ENCODE results near the gene CALD1. TPM values are rescaled to one million over a fixed set of nuclear protein-coding genes. Genes with fewer than 3 reads are reported as not detected.

CALD1 gene
- total and polyA plus RNA-seq, 2 experiments from 2014 or later = 22.6 to 135 TPM

DNA sequence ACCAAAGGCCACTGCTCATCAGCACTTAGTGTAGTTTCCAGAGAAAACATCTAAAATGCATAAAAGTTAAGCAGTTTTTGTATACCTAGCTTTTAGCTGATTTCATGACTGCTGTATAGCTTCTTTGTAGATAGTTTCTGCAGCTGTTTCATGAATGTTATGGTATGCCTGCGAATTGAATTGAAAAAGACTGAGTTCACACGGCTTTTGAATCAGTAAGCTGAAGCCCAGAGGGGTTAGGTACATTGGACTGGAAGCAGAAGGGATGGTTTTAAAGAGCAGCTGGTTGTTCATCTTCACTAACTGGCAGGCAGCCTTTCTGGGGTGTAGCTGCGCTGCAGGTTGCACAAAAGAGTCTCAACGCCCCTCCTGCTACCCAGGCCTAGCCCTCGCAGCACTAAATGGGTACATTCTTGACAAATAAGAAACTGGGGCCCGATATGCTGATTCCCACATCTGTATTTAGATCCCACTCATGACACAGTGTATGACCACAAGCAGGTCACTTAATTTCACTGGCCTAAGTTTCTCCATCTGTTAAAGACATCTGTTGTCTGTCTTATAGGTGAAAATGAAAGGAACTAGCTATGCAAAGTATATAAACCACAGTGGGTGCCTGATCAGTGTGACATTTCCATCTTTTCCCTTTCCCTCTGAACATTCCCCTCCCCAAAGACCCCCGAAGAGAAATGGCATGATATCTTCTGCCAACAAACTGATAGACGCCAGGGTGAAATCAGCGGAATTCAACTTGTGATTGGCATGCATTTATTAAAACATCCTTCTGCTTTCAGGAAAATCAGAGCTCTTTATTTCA, 120.9 kb downstream of the CALD1 start:
- no peak overlapping the region for H3K4me3 ChIP-seq
- no peak overlapping the region for H3K27ac ChIP-seq

DNA sequence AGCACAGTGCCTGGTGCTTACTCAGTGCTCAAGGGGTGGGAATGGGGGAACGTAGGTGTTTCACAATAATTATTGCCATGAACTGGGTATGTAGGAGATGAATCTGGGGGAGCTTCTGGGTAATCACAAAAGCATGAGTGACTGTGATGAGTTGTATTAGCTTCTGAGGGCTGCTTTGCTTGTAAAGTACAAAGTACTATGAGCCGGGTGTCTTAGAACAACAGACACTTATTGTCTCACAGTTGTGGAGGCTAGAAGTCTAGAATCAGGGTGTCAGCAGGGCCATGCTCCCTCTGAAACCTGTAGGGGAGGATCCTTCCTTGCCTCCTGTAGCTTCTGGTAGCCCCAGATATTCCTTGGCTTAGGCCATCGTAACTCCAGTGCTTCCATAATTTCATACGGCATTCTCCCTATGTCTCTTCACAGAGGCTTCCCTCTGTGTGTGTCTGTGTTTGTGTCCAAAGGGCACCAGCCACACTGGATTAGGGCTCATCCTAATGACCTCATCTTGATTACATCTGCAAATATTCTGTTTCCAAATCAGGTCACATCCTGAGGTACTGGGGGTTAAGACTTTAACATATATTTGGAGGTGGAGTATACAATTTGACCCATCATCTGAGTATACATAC, 122.1 kb downstream of the CALD1 start:
- Histone ChIP-seq H3K4me1 (ENCODE audit: low read depth) (no peaks in the 10 kb centered on the region), H3K27me3 (no peaks in the 10 kb centered on the region), H3K4me3 (no peak overlapping the region), H3K9me3 (ENCODE audit: low read depth) (no peaks in the 10 kb centered on the region), H3K27ac (no peak overlapping the region), H3K36me3 (no peaks in the 10 kb centered on the region)
- no peak for DNase-seq (ENCODE audit: low read depth in 1 of 2, low spot score in 1 of 2)
- TF ChIP-seq, protein P1, sequence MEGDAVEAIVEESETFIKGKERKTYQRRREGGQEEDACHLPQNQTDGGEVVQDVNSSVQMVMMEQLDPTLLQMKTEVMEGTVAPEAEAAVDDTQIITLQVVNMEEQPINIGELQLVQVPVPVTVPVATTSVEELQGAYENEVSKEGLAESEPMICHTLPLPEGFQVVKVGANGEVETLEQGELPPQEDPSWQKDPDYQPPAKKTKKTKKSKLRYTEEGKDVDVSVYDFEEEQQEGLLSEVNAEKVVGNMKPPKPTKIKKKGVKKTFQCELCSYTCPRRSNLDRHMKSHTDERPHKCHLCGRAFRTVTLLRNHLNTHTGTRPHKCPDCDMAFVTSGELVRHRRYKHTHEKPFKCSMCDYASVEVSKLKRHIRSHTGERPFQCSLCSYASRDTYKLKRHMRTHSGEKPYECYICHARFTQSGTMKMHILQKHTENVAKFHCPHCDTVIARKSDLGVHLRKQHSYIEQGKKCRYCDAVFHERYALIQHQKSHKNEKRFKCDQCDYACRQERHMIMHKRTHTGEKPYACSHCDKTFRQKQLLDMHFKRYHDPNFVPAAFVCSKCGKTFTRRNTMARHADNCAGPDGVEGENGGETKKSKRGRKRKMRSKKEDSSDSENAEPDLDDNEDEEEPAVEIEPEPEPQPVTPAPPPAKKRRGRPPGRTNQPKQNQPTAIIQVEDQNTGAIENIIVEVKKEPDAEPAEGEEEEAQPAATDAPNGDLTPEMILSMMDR (IDR thresholded peaks at IDR 0.05; ENCODE audit: low read depth, low read length) = no peak

More for the DNA sequence above, 120.9 kb downstream of the CALD1 start:
- TF ChIP-seq, protein P1 (IDR thresholded peaks at IDR 0.05; ENCODE audit: low read depth, low read length) = no peak
- Histone ChIP-seq H3K36me3 (no peaks in the 10 kb centered on the region), H3K27me3 (no peaks in the 10 kb centered on the region), H3K9me3 (ENCODE audit: low read depth) (no peaks in the 10 kb centered on the region), H3K4me1 (ENCODE audit: low read depth) (no peaks in the 10 kb centered on the region)
- no peak for DNase-seq (ENCODE audit: low read depth in 1 of 2, low spot score in 1 of 2)

DNA sequence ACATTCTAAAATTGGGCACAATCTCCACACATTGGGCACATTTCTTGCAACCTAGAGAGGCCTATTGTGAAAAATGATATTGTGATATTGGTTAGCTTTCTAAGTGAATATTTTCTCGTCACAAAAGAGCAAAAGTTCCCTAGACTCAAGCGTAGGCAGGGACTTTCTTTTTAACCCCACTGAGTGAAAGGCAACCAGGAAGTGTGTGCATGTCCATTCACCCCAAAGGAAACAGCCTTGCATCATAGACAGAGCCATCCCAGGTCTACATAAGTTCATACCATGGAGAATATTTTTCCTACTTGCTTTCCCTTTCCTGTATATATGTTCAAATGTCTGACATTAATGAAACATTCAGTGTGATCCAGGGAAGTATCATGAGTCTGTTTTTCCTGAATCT, 122.6 kb downstream of the CALD1 start:
- Histone ChIP-seq H3K4me1 (ENCODE audit: low read depth) (no peaks in the 10 kb centered on the region), H3K9me3 (ENCODE audit: low read depth) (no peaks in the 10 kb centered on the region), H3K4me3 (no peak overlapping the region), H3K36me3 (no peaks in the 10 kb centered on the region), H3K27me3 (no peaks in the 10 kb centered on the region), H3K27ac (no peak overlapping the region)
- DNase-seq (ENCODE audit: low read depth in 1 of 2, low spot score in 1 of 2) = peak in 1 of 2 donors; percentile 35
- TF ChIP-seq, protein P1 (IDR thresholded peaks at IDR 0.05; ENCODE audit: low read depth, low read length) = no peak

DNA sequence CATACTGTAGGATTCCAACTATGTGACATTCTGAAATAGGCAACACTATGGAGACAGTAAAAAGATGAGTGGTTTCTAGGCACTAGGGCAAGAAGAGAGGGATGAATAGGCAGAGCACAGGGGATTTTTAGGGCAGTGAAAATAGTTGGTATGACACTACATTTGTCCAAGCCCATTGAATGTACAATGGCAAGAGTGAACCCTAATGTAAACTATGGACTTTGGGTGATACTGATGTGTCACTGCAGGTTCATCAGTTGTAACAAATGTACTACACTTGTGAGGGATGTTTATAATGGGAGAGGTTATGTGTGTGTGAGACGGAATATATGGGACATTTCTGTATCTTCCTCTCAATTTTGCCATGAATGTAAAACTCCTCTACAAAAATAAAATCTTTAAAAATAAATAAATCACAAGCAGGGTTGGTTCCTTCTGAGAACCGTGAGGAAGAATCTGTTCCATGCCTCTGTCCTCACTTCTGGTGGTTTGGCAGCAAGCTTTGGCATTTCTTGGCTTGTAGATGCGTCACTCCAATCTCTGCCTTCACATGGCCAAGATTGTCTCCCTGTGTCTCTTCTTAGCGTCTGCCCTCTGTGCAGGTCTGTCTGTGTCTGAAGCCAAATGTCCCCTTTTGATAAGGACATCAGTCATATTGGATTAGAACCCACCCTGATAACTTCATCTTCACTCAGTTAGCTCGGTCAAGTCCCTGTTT, 123.8 kb downstream of the CALD1 start:
- DNase-seq (ENCODE audit: low read depth in 1 of 2, low spot score in 1 of 2) = peak in 1 of 2 donors; percentile 44
- Histone ChIP-seq H3K36me3 (no peaks in the 10 kb centered on the region), H3K4me3 (no peak overlapping the region), H3K9me3 (ENCODE audit: low read depth) (no peaks in the 10 kb centered on the region), H3K27ac (no peak overlapping the region), H3K4me1 (ENCODE audit: low read depth) (no peaks in the 10 kb centered on the region), H3K27me3 (no peaks in the 10 kb centered on the region)
- TF ChIP-seq, protein P1 (IDR thresholded peaks at IDR 0.05; ENCODE audit: low read depth, low read length) = no peak

DNA sequence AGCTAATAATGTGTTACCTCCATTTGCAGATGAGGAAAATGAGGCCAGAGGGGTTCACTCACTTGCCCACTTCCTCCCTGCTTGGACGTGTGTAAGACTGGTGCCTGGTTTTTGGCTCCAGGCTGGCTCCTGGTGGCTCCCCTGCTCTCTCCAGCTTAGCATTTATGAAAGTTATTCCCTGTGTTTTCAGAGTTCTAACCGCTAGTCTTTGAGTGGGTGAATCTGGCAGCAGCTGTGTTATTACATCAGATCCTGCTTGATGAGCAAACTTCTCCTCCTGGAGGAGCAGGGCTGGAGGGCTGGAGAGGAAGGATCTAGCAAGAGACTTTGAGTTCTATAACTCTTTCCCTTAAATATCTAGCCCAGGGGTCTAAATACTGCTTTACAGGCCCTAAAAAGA, 125.9 kb downstream of the CALD1 start:
- Histone ChIP-seq H3K4me1 (ENCODE audit: low read depth) (no peaks in the 10 kb centered on the region), H3K27me3 (no peaks in the 10 kb centered on the region), H3K4me3 (no peak overlapping the region), H3K27ac (no peak overlapping the region), H3K36me3 (no peaks in the 10 kb centered on the region), H3K9me3 (ENCODE audit: low read depth) (no peaks in the 10 kb centered on the region)
- DNase-seq (ENCODE audit: low read depth in 1 of 2, low spot score in 1 of 2) = peak in 1 of 2 donors; percentile 96
- TF ChIP-seq, protein P1 (IDR thresholded peaks at IDR 0.05; ENCODE audit: low read depth, low read length) = peak; percentile 60

Data from cardiac muscle cell (in vitro differentiated cells and primary cell).